GM23248 (cell line): ENCODE data around the gene EXOC2. TPM values are rescaled to one million over a fixed set of nuclear protein-coding genes. Genes with fewer than 3 reads are reported as not detected.
"Not testable (repeated sequence)": the region's sequence is repeated elsewhere in the genome, so short reads cannot be mapped to it uniquely, and the experiment has no call there.

Experiments used
- DNase-seq: peaks from one replicate; pipeline ENCODE4 v3.0.0-alpha.2; 2015
- H2AFZ ChIP-seq: fragments of 200-600 bp; sonication (generic); 2 replicates; pipeline ENCODE4 v1.6.1; 2016; ENCODE audit warnings: antibody characterized with exemption
- H3F3A ChIP-seq: fragments of 200-600 bp; sonication (generic); 2 replicates; pipeline ENCODE4 v1.6.1; 2016; ENCODE audit warnings: mild to moderate bottlenecking, antibody characterized with exemption, mixed run types; ENCODE audit not compliant: insufficient read depth
- H3K27ac ChIP-seq: fragments of 200-600 bp; sonication (generic); 2 replicates; pipeline ENCODE4 v1.5.1; 2016; ENCODE audit warnings: mild to moderate bottlenecking
- H3K27me3 ChIP-seq: fragments of 200-600 bp; sonication (generic); replicated peaks from 2 replicates; pipeline ENCODE4 v1.6.1; 2016; ENCODE audit warnings: mild to moderate bottlenecking; ENCODE audit not compliant: insufficient read depth
- H3K36me3 ChIP-seq: fragments of 200-600 bp; sonication (generic); 2 replicates; pipeline ENCODE4 v1.6.1; 2016; ENCODE audit warnings: low read depth, mild to moderate bottlenecking
- H3K4me1 ChIP-seq: fragments of 200-600 bp; sonication (generic); 2 replicates; pipeline ENCODE4 v1.6.1; 2016; ENCODE audit warnings: mild to moderate bottlenecking; ENCODE audit not compliant: insufficient read depth
- H3K4me2 ChIP-seq: fragments of 200-600 bp; sonication (generic); one replicate; pipeline ENCODE4 v1.6.1; 2016; ENCODE audit warnings: mild to moderate bottlenecking; ENCODE audit not compliant: unreplicated experiment
- H3K4me3 ChIP-seq: fragments of 200-600 bp; sonication (generic); 2 replicates; pipeline ENCODE4 v1.5.1; 2016; ENCODE audit warnings: mild to moderate bottlenecking
- H3K79me2 ChIP-seq: fragments of 200-600 bp; sonication (generic); 2 replicates; pipeline ENCODE4 v1.6.1; 2016; ENCODE audit warnings: mild to moderate bottlenecking; ENCODE audit not compliant: insufficient read depth
- H3K9ac ChIP-seq: fragments of 200-600 bp; sonication (generic); 2 replicates; pipeline ENCODE4 v1.6.1; 2016; ENCODE audit warnings: mild to moderate bottlenecking
- H3K9me2 ChIP-seq: fragments of 200-600 bp; sonication (generic); 2 replicates; pipeline ENCODE4 v1.6.1; 2016; ENCODE audit warnings: mixed run types, mild to moderate bottlenecking, moderate library complexity; ENCODE audit not compliant: insufficient read depth
- H3K9me3 ChIP-seq: fragments of 200-600 bp; sonication (generic); one replicate; pipeline ENCODE4 v1.6.1; 2017; ENCODE audit warnings: low read depth
- H4K20me1 ChIP-seq: fragments of 200-600 bp; sonication (generic); 2 replicates; pipeline ENCODE4 v1.6.0; 2016; ENCODE audit not compliant: insufficient read depth
- EZH2 ChIP-seq: fragments of 200-600 bp; sonication (generic); IDR thresholded peaks from 2 replicates; pipeline ENCODE4 v1.6.1; 2018; ENCODE audit warnings: antibody characterized with exemption, mild to moderate bottlenecking; ENCODE audit not compliant: insufficient read depth, poor library complexity, severe bottlenecking
- EZH2phosphoT487 ChIP-seq: fragments of 200-600 bp; sonication (generic); IDR thresholded peaks from 2 replicates; pipeline ENCODE4 v1.6.1; 2018; ENCODE audit warnings: antibody characterized with exemption, moderate library complexity, mild to moderate bottlenecking, low read depth; ENCODE audit not compliant: insufficient read depth
- WGBS, 2 experiments: methylation state at CpG; one replicate each; pipeline ENCODE4 v1.1.6; 2015 to 2017; ENCODE audit warnings: low lambda C conversion rate in 2 of 2, low coverage in 1 of 2; ENCODE audit errors: missing lambda C conversion rate in 2 of 2; 5-methylcytosine and 5-hydroxymethylcytosine counted together
- in situ Hi-C: fragments of 300-500 bp; cut with MboI; formaldehyde crosslinking; loops from 2 replicates; pipeline ENCODE4 v1.15.0; 2020
- polyA plus RNA-seq: library from polyadenylated mRNA; unstranded; fragments of >200 nt; fragmentation: Nextera tagmentation; extraction: Ambion mirVana; gene quantifications from 2 replicates; pipeline ENCODE4 v1.2.1, GENCODE V29; 2016
- total RNA-seq: library from RNA; depleted of rRNA; stranded (reverse); fragments of >200 nt; shearing (Covaris generic); gene quantifications from 2 replicates; pipeline ENCODE4 v1.2.3, GENCODE V29; 2014

EXOC2 gene
- total and polyA plus RNA-seq, 2 experiments from 2014 or later, result 17.5 to 32.9 TPM

- WGBS, 2 experiments, result 94 to 96% methylated on average over 6 of the region's 6 CpGs
- H2AFZ ChIP-seq, result no peak overlapping the region
- peaks cover 5% of the 10 kb centered on the region; the same call in 1 of the 2 replicates for H3K36me3 ChIP-seq
- no peaks in the 10 kb centered on the region for H3K27me3 ChIP-seq
- in situ Hi-C loops, result no loop called here
- no peak overlapping the region for H3K4me2 ChIP-seq
- H3K9me2 ChIP-seq, result no peaks in the 10 kb centered on the region
- H3K9ac ChIP-seq, result no peak overlapping the region
- DNase-seq, result no peak
- H3K9me3 ChIP-seq, result no peaks in the 10 kb centered on the region
- no peak for TF ChIP-seq EZH2phosphoT487
- TF ChIP-seq EZH2, result no peak
- no peaks in the 10 kb centered on the region for H3F3A ChIP-seq
- H4K20me1 ChIP-seq, result no peaks in the 10 kb centered on the region
- no peak overlapping the region for H3K4me3 ChIP-seq
- H3K79me2 ChIP-seq, result no peaks in the 10 kb centered on the region
- H3K4me1 ChIP-seq, result no peaks in the 10 kb centered on the region
- H3K27ac ChIP-seq, result no peak overlapping the region
Measured at GRCh38 chr6:568954-569523, 123.9 kb downstream of the EXOC2 start.

- in situ Hi-C loops, result no loop called here
- TF ChIP-seq EZH2phosphoT487, result no peak
- no peak for TF ChIP-seq EZH2
- 93 to 94% methylated on average over 9 of the region's 9 CpGs for WGBS, 2 experiments
Measured at GRCh38 chr6:568085-568484, 124.9 kb downstream of the EXOC2 start.

GRCh38 chr6:563863-564262 lies 129.1 kb downstream of the EXOC2 start:
- WGBS, 2 experiments, result 98% methylated on average over 13 of the region's 13 CpGs
- no peak overlapping the region for H3K27ac ChIP-seq
- H3K4me2 ChIP-seq, result no peak overlapping the region
- H3K79me2 ChIP-seq, result no peaks in the 10 kb centered on the region
- H3K27me3 ChIP-seq, result no peaks in the 10 kb centered on the region
- H2AFZ ChIP-seq, result no peak overlapping the region
- H3K9me3 ChIP-seq, result no peaks in the 10 kb centered on the region
- no peaks in the 10 kb centered on the region for H4K20me1 ChIP-seq
- no peak for DNase-seq
- H3K4me3 ChIP-seq, result no peak overlapping the region
- no peak for TF ChIP-seq EZH2
- no peak for TF ChIP-seq EZH2phosphoT487
- no peak overlapping the region for H3K9ac ChIP-seq
- H3K9me2 ChIP-seq, result no peaks in the 10 kb centered on the region
- H3K36me3 ChIP-seq, result peaks cover 13% of the 10 kb centered on the region
- no peaks in the 10 kb centered on the region for H3K4me1 ChIP-seq
- in situ Hi-C loops, result no loop called here
- no peaks in the 10 kb centered on the region for H3F3A ChIP-seq

More at GRCh38 chr6:568085-568484, 124.9 kb downstream of the EXOC2 start:
- Histone ChIP-seq H2AFZ (no peak overlapping the region), H3K36me3 (peaks cover 12% of the 10 kb centered on the region), H3K9ac (no peak overlapping the region), H3F3A (no peaks in the 10 kb centered on the region), H3K9me2 (no peaks in the 10 kb centered on the region), H3K27me3 (no peaks in the 10 kb centered on the region), H3K79me2 (no peaks in the 10 kb centered on the region), H3K4me1 (no peaks in the 10 kb centered on the region), H3K4me3 (no peak overlapping the region), H4K20me1 (no peaks in the 10 kb centered on the region), H3K4me2 (no peak overlapping the region), H3K9me3 (no peaks in the 10 kb centered on the region), H3K27ac (no peak overlapping the region)
- DNase-seq, result no peak

GRCh38 chr6:562052-562676 lies 130.8 kb downstream of the EXOC2 start:
- no peak overlapping the region for H3K27ac ChIP-seq
- no peaks in the 10 kb centered on the region for H4K20me1 ChIP-seq
- peaks cover 13% of the 10 kb centered on the region for H3K36me3 ChIP-seq
- in situ Hi-C loops, result no loop called here
- no peak for DNase-seq
- H3K9me2 ChIP-seq, result no peaks in the 10 kb centered on the region
- H3K9me3 ChIP-seq, result no peaks in the 10 kb centered on the region
- H3K79me2 ChIP-seq, result no peaks in the 10 kb centered on the region
- 87 to 91% methylated on average over 15 of the region's 15 CpGs for WGBS, 2 experiments
- TF ChIP-seq EZH2phosphoT487 (no peak), EZH2 (no peak)
- H3K4me2 ChIP-seq, result no peak overlapping the region
- no peak overlapping the region for H3K9ac ChIP-seq
- no peaks in the 10 kb centered on the region for H3F3A ChIP-seq
- H3K4me1 ChIP-seq, result no peaks in the 10 kb centered on the region
- H3K4me3 ChIP-seq, result no peak overlapping the region
- H3K27me3 ChIP-seq, result no peaks in the 10 kb centered on the region
- H2AFZ ChIP-seq, result no peak overlapping the region

- H3F3A ChIP-seq, H3K4me2 ChIP-seq, H4K20me1 ChIP-seq, H3K9ac ChIP-seq, in situ Hi-C loops, H3K9me2 ChIP-seq, H3K9me3 ChIP-seq, H3K27ac ChIP-seq, H3K79me2 ChIP-seq, H3K4me1 ChIP-seq, H3K4me3 ChIP-seq, DNase-seq, H3K27me3 ChIP-seq, H2AFZ ChIP-seq: not testable (repeated sequence)
- H3K36me3 ChIP-seq, result peaks cover 13% of the 10 kb centered on the region
- 97 to 100% methylated on average over 6 to 7 of the region's 7 CpGs for WGBS, 2 experiments
Measured at GRCh38 chr6:561335-561734, 131.6 kb downstream of the EXOC2 start.
